VCaP (cell line): ENCODE measurements around the gene MUTYH.

Experiments used
- H3K27ac ChIP-seq: fragments of 450-650 bp; 2 replicates; pipeline ENCODE4 v1.5.1; 2017
- TF ChIP-seq, protein P1 (sequence below): fragments of 450-650 bp; conservative IDR thresholded peaks from 2 replicates; pipeline ENCODE4 v1.5.1; 2017; ENCODE audit warnings: mild to moderate bottlenecking, moderate library complexity

MUTYH gene

GRCh38 chr1:45339789-45340558, at the start of gene MUTYH, which contains the start of gene TOE1:
MUTYH (minus strand) TSS chr1:45340440; CDS start chr1:45334505, 5,935 bp downstream.
TOE1 (plus strand) TSS chr1:45340170; CDS start chr1:45340253, 83 bp downstream.
- TF ChIP-seq, protein P1, sequence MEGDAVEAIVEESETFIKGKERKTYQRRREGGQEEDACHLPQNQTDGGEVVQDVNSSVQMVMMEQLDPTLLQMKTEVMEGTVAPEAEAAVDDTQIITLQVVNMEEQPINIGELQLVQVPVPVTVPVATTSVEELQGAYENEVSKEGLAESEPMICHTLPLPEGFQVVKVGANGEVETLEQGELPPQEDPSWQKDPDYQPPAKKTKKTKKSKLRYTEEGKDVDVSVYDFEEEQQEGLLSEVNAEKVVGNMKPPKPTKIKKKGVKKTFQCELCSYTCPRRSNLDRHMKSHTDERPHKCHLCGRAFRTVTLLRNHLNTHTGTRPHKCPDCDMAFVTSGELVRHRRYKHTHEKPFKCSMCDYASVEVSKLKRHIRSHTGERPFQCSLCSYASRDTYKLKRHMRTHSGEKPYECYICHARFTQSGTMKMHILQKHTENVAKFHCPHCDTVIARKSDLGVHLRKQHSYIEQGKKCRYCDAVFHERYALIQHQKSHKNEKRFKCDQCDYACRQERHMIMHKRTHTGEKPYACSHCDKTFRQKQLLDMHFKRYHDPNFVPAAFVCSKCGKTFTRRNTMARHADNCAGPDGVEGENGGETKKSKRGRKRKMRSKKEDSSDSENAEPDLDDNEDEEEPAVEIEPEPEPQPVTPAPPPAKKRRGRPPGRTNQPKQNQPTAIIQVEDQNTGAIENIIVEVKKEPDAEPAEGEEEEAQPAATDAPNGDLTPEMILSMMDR: no peak
- peak within 1 kb of the TSS; percentile 91 for H3K27ac ChIP-seq

DNA sequence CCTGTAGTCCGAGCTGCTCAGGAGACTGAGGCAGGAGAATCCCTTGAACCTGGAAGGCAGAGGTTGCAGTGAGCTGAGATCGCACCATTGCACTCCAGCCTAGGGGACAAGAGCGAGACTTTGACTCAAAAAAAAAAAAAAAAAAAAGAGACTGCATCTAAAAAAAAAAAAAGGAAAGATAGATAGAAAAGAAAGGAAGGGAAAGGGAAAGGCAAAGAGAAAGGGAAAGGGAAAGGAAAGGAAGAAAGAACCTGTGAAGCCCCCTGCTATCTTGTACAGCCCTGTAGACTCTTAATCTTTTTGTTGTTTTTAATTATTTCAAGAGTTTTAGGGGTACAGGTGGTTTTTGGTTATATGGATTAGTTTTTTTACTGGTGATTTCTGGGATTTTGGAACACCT, 46.0 kb upstream of the MUTYH start:
- no peak overlapping the region for H3K27ac ChIP-seq
- TF ChIP-seq, protein P1: no peak

GRCh38 chr1:45385302-45385701, 45.1 kb upstream of the MUTYH start:
- TF ChIP-seq, protein P1: no peak
- H3K27ac ChIP-seq: peak overlapping the region; percentile 73

- peak overlapping the region; percentile 73 for H3K27ac ChIP-seq
Observed at GRCh38 chr1:45384213-45384612, 44.0 kb upstream of the MUTYH start.

DNA sequence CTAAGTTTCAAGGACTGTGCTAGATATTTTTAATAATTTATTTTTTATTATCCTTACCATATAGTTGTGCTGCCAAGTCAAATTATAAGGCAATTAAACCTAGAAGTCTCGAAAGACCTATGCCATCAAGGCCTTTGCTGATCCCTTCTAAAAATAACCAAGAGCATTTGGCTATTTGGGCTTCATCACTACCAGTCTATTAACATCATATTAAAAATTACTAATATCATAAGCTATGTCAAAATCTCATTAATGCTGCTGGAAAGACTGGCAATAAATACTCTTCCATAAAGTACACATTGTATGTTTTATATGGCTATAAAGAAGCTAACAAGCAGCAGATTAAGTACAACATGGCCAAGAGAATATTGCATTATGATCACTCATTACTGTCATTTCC, 43.0 kb upstream of the MUTYH start:
- TF ChIP-seq, protein P1: no peak

GRCh38 chr1:45381243-45381642, 41.0 kb upstream of the MUTYH start:
- H3K27ac ChIP-seq: no peak overlapping the region; the same call in 1 of the 2 replicates
- TF ChIP-seq, protein P1: no peak

More for the DNA sequence above, 43.0 kb upstream of the MUTYH start:
- peak overlapping the region; percentile 73 for H3K27ac ChIP-seq

DNA sequence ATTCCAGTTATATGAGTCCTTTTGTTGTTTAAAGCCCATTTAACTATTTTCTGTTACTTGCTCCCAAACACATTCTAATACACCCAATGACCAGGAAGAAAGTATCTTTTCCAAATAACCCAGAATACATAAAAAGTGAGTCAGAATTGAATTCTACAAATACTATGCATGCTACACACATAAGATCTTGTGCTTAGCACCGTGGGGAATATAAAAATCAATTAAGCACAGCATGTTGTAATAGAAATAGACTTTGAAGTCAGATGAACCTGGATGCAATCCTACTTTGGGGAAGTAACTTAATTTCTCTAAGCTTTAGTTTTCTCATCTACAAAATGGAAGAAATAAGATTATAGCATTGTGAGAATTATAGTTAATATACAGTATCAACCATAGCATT, 40.5 kb upstream of the MUTYH start:
- TF ChIP-seq, protein P1: no peak
- no peak overlapping the region for H3K27ac ChIP-seq

DNA sequence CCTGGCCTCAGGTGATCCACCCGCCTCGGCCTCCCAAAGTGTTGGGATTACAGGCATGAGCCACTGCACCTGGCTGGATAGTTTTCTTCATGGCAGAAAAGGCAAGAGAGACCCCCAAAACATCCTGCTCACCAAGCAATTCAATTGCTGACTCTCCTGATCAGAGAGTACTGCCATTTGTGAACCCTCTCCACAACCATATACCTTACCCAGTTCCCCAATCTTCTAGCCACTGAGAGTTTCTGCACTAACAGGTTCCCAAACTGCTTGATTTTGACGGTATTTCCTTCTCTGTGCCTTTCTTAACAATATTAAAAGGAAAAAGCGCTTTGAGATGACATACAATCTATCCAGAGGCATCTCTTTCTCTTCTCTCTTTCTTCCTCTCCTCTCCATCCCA, 39.9 kb upstream of the MUTYH start:
- TF ChIP-seq, protein P1: no peak
- H3K27ac ChIP-seq: no peak overlapping the region
